DND-41 (cell line): ENCODE measurements around the gene RBMS1.

Source experiments
- ATAC-seq: fragments of 200-7000 bp; cut with Tn5 transposase; 3 replicates; pipeline ENCODE4 v1.9.1; 2021; ENCODE audit warnings: low read depth; ENCODE audit not compliant: insufficient read depth
- DNase-seq: peaks from one replicate; pipeline ENCODE4 v3.0.0-alpha.2; 2020
- H2AFZ ChIP-seq: 2 replicates; pipeline ENCODE4 v1.6.0; 2012; ENCODE audit warnings: low read depth, low read length
- H3K27ac ChIP-seq: 2 replicates; pipeline ENCODE4 v1.5.1; 2012; ENCODE audit warnings: low read length, inconsistent platforms
- H3K27me3 ChIP-seq: fragments of 200-600 bp; sonication (generic); 2 replicates; pipeline ENCODE4 v1.6.0; 2012; ENCODE audit warnings: low read length, mild to moderate bottlenecking, inconsistent platforms; ENCODE audit not compliant: insufficient read depth, poor library complexity
- H3K36me3 ChIP-seq: 2 replicates; pipeline ENCODE4 v1.5.1; 2012; ENCODE audit warnings: low read length, inconsistent platforms; ENCODE audit not compliant: insufficient read depth
- H3K4me1 ChIP-seq: 2 replicates; pipeline ENCODE4 v1.5.1; 2012; ENCODE audit warnings: mild to moderate bottlenecking, low read length; ENCODE audit not compliant: insufficient read depth
- H3K4me2 ChIP-seq: 2 replicates; pipeline ENCODE4 v1.6.0; 2012; ENCODE audit warnings: mild to moderate bottlenecking, moderate library complexity, low read length, inconsistent platforms; ENCODE audit not compliant: insufficient read depth
- H3K4me3 ChIP-seq, 2 experiments: fragments of 200-600 bp in 1 of 2; shearing (Covaris generic) in 1 of 2; 2 replicates each; pipeline ENCODE4 v1.5.1; 2012 to 2016; ENCODE audit warnings: inconsistent platforms in 2 of 2, low read length in 2 of 2, mild to moderate bottlenecking in 2 of 2, low read depth in 1 of 2, moderate library complexity in 1 of 2
- H3K79me2 ChIP-seq: 2 replicates; pipeline ENCODE4 v1.6.0; 2012; ENCODE audit warnings: low read length, inconsistent platforms; ENCODE audit not compliant: insufficient read depth
- H3K9ac ChIP-seq: 2 replicates; pipeline ENCODE4 v1.6.0; 2012; ENCODE audit warnings: low read depth, mild to moderate bottlenecking, inconsistent platforms, low read length, moderate library complexity
- H3K9me3 ChIP-seq: 2 replicates; pipeline ENCODE4 v1.5.1; 2012; ENCODE audit warnings: low read length, moderate library complexity, mild to moderate bottlenecking, inconsistent platforms; ENCODE audit not compliant: insufficient read depth, severe bottlenecking
- H4K20me1 ChIP-seq: 2 replicates; pipeline ENCODE4 v1.6.0; 2012; ENCODE audit warnings: low read length; ENCODE audit not compliant: insufficient read depth
- EZH2 ChIP-seq: IDR thresholded peaks from 3 replicates; pipeline ENCODE4 v1.6.1; 2012; ENCODE audit warnings: borderline replicate concordance, low read depth, mild to moderate bottlenecking, moderate library complexity, low read length, inconsistent platforms; ENCODE audit not compliant: severe bottlenecking
- TF ChIP-seq, protein P1 (sequence below): IDR thresholded peaks from 2 replicates; pipeline ENCODE4 v1.5.1; 2012; ENCODE audit warnings: borderline replicate concordance, low read length, moderate library complexity, mild to moderate bottlenecking; ENCODE audit not compliant: poor library complexity, severe bottlenecking; ENCODE audit errors: extremely low read depth

Gene RBMS1

GRCh38 chr2:160494201-160494644 is 616 bp upstream of the RBMS1 start:
- Histone ChIP-seq H3K9me3 (no peaks in the 10 kb centered on the region), H2AFZ (peak overlapping the region; percentile 88; the same call in 1 of the 2 replicates), H3K27ac (no peak overlapping the region), H4K20me1 (no peaks in the 10 kb centered on the region), H3K4me3 (peak overlapping the region; percentile 93; a peak in 3 of 4 replicates), H3K9ac (peak overlapping the region; percentile 86; the same call in 1 of the 2 replicates), H3K4me1 (peaks cover 24% of the 10 kb centered on the region), H3K79me2 (0 out of 2 replicates have a peak, but pooled peaks cover 7% of the 10 kb centered on the region), H3K27me3 (peaks cover 9% of the 10 kb centered on the region), H3K4me2 (peak overlapping the region; percentile 85), H3K36me3 (no peaks in the 10 kb centered on the region)
- no peak for TF ChIP-seq EZH2
- TF ChIP-seq, protein P1, sequence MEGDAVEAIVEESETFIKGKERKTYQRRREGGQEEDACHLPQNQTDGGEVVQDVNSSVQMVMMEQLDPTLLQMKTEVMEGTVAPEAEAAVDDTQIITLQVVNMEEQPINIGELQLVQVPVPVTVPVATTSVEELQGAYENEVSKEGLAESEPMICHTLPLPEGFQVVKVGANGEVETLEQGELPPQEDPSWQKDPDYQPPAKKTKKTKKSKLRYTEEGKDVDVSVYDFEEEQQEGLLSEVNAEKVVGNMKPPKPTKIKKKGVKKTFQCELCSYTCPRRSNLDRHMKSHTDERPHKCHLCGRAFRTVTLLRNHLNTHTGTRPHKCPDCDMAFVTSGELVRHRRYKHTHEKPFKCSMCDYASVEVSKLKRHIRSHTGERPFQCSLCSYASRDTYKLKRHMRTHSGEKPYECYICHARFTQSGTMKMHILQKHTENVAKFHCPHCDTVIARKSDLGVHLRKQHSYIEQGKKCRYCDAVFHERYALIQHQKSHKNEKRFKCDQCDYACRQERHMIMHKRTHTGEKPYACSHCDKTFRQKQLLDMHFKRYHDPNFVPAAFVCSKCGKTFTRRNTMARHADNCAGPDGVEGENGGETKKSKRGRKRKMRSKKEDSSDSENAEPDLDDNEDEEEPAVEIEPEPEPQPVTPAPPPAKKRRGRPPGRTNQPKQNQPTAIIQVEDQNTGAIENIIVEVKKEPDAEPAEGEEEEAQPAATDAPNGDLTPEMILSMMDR = no peak
- DNase-seq (peak; percentile 18), ATAC-seq (no peak)

DNA sequence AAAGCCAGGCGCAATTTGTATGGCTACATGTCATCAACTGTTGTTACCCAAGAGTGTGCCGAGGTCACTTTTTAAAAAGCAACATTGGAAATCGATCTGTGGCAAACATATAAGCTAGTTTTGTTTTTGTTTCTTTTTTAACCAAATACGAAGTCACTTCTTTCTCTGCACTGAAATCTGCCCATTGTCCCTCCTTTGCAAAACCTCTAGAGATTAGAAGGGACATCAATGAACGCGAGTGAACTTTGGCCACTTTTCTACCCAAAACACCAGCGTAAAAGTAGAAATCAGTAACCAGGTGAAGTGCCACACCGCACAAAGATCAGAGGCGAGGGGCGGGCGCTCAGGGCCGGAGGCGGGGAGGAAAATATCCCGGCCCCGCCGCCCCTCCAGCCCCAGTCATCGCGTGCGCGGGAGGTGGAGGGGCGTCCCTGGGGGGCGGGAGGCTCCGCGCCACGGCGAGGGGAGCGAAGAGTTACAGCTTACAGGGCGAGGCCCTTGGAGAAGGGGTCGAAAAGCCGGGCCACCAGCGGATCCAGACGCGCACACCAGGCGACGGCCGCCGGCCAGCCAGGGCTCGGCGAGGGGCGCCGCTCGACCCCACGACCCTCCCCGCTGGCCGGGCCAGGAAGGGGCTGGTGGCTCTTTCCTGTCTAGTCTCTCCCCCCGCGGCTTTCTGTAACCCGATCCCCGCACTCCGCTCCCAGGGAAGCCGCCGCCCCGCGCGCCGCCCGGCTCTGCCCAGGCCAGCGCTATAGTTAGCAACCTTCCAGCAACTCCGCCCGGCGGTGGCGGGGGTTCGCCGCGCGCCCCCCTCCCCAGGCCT is 993 bp downstream of the RBMS1 start:
- H3K9ac ChIP-seq = peak overlapping the region; percentile 86
- H3K79me2 ChIP-seq = 0 out of 2 replicates have a peak, but pooled peaks cover 9% of the 10 kb centered on the region
- H3K4me1 ChIP-seq = peaks cover 24% of the 10 kb centered on the region
- H2AFZ ChIP-seq = peak overlapping the region; percentile 88
- no peaks in the 10 kb centered on the region for H3K9me3 ChIP-seq
- DNase-seq = peak; percentile 71
- TF ChIP-seq, protein P1 = no peak
- no peak for TF ChIP-seq EZH2
- H3K27me3 ChIP-seq = peaks cover 9% of the 10 kb centered on the region
- H3K36me3 ChIP-seq = no peaks in the 10 kb centered on the region
- peak; percentile 69 for ATAC-seq
- peak overlapping the region; percentile 93 for H3K4me3 ChIP-seq
- peak overlapping the region; percentile 72 for H3K27ac ChIP-seq
- H3K4me2 ChIP-seq = peak overlapping the region; percentile 85
- no peaks in the 10 kb centered on the region for H4K20me1 ChIP-seq

DNA sequence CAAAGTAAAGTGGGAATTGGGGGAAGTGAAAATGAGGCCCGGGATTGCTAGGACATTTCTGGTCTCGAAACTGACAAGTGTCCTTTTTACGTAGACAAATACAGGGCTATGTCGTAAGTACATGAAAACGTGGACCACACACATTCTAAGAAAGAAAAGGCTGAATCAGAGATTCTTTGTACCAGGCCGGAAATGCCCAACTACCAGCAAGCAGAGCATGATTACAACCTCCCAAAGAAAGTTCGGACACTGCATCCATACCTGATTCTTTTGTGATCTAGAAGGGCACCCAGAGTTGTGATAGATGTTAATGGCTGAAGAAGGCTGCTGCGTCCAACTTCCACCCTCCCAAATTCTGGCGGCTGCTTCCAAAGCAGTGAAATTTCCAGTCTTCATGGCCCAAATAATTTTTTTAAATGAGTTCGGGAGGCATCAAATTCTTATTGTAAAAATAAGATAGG is 1.7 kb downstream of the RBMS1 start:
- TF ChIP-seq, protein P1 = no peak
- no peak for TF ChIP-seq EZH2
- Histone ChIP-seq H3K27ac (no peak overlapping the region), H3K4me1 (peaks cover 24% of the 10 kb centered on the region), H3K4me3 (peak overlapping the region in 1 of 2 experiments; percentile 93; a peak in 2 of 4 replicates), H4K20me1 (no peaks in the 10 kb centered on the region), H3K79me2 (0 out of 2 replicates have a peak, but pooled peaks cover 13% of the 10 kb centered on the region), H3K27me3 (peaks cover 9% of the 10 kb centered on the region), H3K9ac (peak overlapping the region; percentile 86; the same call in 1 of the 2 replicates), H2AFZ (no peak overlapping the region), H3K36me3 (no peaks in the 10 kb centered on the region), H3K9me3 (no peaks in the 10 kb centered on the region), H3K4me2 (peak overlapping the region; percentile 85)
- DNase-seq = no peak
- ATAC-seq = no peak
